Skeletal muscle tissue (tissue), 4 donors: ENCODE results near the gene NUS1. TPM values are rescaled to one million over a fixed set of nuclear protein-coding genes. Genes with fewer than 3 reads are reported as not detected.
"Not testable (repeated sequence)": the region's sequence is repeated elsewhere in the genome, so short reads cannot be mapped to it uniquely, and the experiment has no call there.

Experiments used
- H3K27ac ChIP-seq: one replicate; pipeline ENCODE4 v1.7.0; 2013; ENCODE audit warnings: mild to moderate bottlenecking, low read depth, low read length, inconsistent platforms
- H3K27me3 ChIP-seq, 3 donors: one replicate each; pipeline ENCODE4 v1.7.0; 2013; ENCODE audit warnings: low read length in 3 of 3; ENCODE audit not compliant: control insufficient read depth in 3 of 3, insufficient read depth in 3 of 3
- H3K36me3 ChIP-seq, 3 donors: one replicate each; pipeline ENCODE4 v1.7.0; 2013; ENCODE audit warnings: low read length in 3 of 3; ENCODE audit not compliant: control insufficient read depth in 3 of 3, insufficient read depth in 3 of 3
- H3K4me1 ChIP-seq, 3 donors: one replicate each; pipeline ENCODE4 v1.7.0; 2013; ENCODE audit warnings: low read length in 3 of 3, mild to moderate bottlenecking in 3 of 3; ENCODE audit not compliant: control insufficient read depth in 3 of 3, insufficient read depth in 3 of 3
- H3K4me3 ChIP-seq, 3 donors: one replicate each; pipeline ENCODE4 v1.7.0; 2013; ENCODE audit warnings: low read length in 3 of 3
- H3K9ac ChIP-seq, 3 donors: one replicate each; pipeline ENCODE4 v1.7.0; 2013; ENCODE audit warnings: low read length in 3 of 3, mild to moderate bottlenecking in 3 of 3, moderate library complexity in 2 of 3, low read depth in 1 of 3
- H3K9me3 ChIP-seq, 3 donors: one replicate each; pipeline ENCODE4 v1.7.0; 2013; ENCODE audit warnings: low read length in 3 of 3; ENCODE audit not compliant: control insufficient read depth in 3 of 3
- total RNA-seq: library from RNA; depleted of rRNA; stranded (reverse); fragments of >200 nt; gene quantifications from one replicate; pipeline ENCODE4 v1.2.3, GENCODE V29; 2014
- donor health status: Osteomylitis.

Gene NUS1
- 8.9 TPM for total RNA-seq

- H3K4me1 ChIP-seq, result peaks cover 13 to 32% (median 20%) of the 10 kb centered on the region in 3 donors
- H3K27ac ChIP-seq, result peak within 1 kb of the TSS; percentile 52
- H3K36me3 ChIP-seq, result no peaks in the 10 kb centered on the region
- peak within 1 kb of the TSS; percentile 55 to 82 (median 80) for H3K9ac ChIP-seq
- no peaks in the 10 kb centered on the region for H3K27me3 ChIP-seq
- H3K4me3 ChIP-seq, result peak within 1 kb of the TSS; percentile 85 to 88 (median 85)
- H3K9me3 ChIP-seq, result no peaks in the 10 kb centered on the region
Observed at GRCh38 chr6:117674991-117675657, at the start of gene NUS1. Gene NUS1 (plus strand): TSS chr6:117675469. CDS start chr6:117675671, 202 bp downstream.

DNA sequence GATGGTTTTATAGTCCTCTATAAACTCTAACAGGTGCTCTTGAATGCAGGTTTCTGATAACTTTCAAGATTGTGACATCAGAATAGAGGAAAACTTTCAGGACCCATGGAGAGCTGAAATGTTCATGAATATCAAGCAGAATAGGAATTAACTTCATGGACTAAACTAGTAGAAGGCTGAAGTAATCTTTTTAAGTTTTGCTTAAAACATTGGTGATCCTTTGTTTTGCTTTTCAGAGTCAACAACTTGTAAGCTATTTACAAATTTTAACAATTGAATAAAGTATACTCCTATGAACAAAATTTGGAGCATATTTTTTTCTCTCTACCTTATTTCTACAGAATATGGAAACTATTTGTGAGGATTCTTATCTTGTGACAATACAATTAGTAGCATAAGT, 47.7 kb upstream of the NUS1 start:
- H3K27me3 ChIP-seq, result no peaks in the 10 kb centered on the region
- H3K27ac ChIP-seq, result no peak overlapping the region
- peaks cover 0 to 3% (median 0%) of the 10 kb centered on the region in 3 donors for H3K9me3 ChIP-seq
- H3K4me1 ChIP-seq, result no peaks in the 10 kb centered on the region
- no peak overlapping the region for H3K4me3 ChIP-seq
- H3K9ac ChIP-seq, result no peak overlapping the region
- no peaks in the 10 kb centered on the region for H3K36me3 ChIP-seq

DNA sequence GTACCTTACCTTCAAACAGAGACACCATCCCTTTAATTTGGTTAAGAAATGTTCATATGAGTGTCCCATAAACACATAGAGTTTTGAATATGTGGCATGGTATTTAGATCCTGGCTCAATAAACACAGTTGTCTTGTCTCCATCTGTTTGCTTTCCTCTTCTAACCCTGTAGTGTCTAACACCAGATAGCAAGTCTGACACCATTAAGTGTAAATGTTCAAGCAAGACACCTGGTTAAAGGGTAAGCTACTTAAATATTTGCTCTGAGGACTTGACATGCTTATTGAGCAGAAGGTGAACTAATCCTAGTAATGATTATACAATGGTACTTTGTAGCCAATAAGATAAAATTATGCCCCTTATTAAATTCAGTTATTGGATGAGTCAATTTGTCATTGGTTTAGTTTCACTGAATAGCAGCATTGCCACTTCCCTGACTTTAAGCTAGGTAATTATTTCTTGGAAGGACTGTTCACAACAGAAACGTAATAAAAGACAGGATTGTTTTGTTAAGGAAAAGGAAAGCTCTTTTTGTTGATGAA, 46.1 kb upstream of the NUS1 start:
- Histone ChIP-seq H3K27me3 (no peaks in the 10 kb centered on the region), H3K4me3 (no peak overlapping the region), H3K36me3 (no peaks in the 10 kb centered on the region), H3K9ac (no peak overlapping the region), H3K4me1 (no peaks in the 10 kb centered on the region), H3K9me3 (peaks cover 0 to 3% (median 0%) of the 10 kb centered on the region in 3 donors), H3K27ac (no peak overlapping the region)

- H3K4me3 ChIP-seq, result no peak overlapping the region
- no peaks in the 10 kb centered on the region for H3K27me3 ChIP-seq
- no peak overlapping the region for H3K27ac ChIP-seq
- H3K36me3 ChIP-seq, result no peaks in the 10 kb centered on the region
- peaks cover 0 to 3% (median 0%) of the 10 kb centered on the region in 3 donors for H3K9me3 ChIP-seq
- H3K9ac ChIP-seq, result no peak overlapping the region
- no peaks in the 10 kb centered on the region for H3K4me1 ChIP-seq
Observed at GRCh38 chr6:117637770-117638169, 37.5 kb upstream of the NUS1 start.

GRCh38 chr6:117642976-117643375, 32.3 kb upstream of the NUS1 start:
- peaks cover 0 to 3% (median 0%) of the 10 kb centered on the region in 3 donors for H3K9me3 ChIP-seq
- H3K4me1 ChIP-seq, result no peaks in the 10 kb centered on the region
- H3K9ac ChIP-seq, result no peak overlapping the region
- peaks cover 0 to 3% (median 0%) of the 10 kb centered on the region in 3 donors for H3K36me3 ChIP-seq
- H3K27me3 ChIP-seq, result no peaks in the 10 kb centered on the region
- no peak overlapping the region for H3K4me3 ChIP-seq
- H3K27ac ChIP-seq, result no peak overlapping the region

DNA sequence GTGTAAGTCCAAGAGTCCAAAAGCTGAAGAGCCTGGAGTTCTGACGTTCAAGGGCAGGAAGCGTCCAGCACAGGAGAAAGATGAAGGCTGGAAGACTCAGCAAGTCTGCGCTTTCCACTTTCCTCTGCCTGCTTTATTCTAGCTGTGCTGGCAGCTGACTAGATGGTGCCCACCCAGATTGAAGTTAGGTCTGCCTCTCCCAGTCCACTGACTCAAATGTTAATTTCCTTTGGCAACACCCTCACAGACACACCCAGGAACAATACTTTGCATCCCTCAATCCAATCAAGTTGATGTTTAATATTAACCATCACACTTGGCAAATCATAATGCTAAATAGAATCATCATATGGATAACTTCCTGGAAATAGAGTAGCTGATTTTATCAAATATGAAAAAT, 23.3 kb upstream of the NUS1 start:
- H3K4me3 ChIP-seq, H3K27ac ChIP-seq, H3K9ac ChIP-seq, H3K4me1 ChIP-seq, H3K36me3 ChIP-seq, H3K9me3 ChIP-seq, H3K27me3 ChIP-seq: not testable (repeated sequence)

DNA sequence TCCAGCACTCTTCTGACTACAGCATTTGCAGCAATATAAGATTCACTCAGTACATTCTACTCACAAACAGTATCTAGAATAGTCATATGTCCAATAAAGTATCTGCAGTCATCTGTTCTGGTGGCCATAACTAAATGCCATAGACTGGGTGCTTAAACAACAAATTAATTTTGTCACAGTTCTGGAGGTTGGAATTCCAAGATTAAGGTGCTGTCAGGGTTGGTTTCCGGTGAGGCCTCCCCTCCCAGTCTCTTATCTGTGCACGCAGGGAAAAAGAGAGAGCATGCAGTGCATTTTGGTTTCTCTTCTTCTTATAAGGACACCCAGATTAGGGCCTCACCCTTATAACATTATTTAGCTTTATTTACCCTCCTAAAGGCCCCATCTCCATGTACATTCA, 21.3 kb upstream of the NUS1 start:
- no peak overlapping the region for H3K27ac ChIP-seq
- no peaks in the 10 kb centered on the region for H3K36me3 ChIP-seq
- H3K9ac ChIP-seq, result no peak overlapping the region
- H3K4me3 ChIP-seq, result no peak overlapping the region
- no peaks in the 10 kb centered on the region for H3K9me3 ChIP-seq
- no peaks in the 10 kb centered on the region for H3K27me3 ChIP-seq
- H3K4me1 ChIP-seq, result no peaks in the 10 kb centered on the region

GRCh38 chr6:117655380-117655779, 19.9 kb upstream of the NUS1 start:
- Histone ChIP-seq H3K4me3 (no peak overlapping the region), H3K36me3 (no peaks in the 10 kb centered on the region), H3K4me1 (no peaks in the 10 kb centered on the region), H3K27ac (no peak overlapping the region), H3K9me3 (no peaks in the 10 kb centered on the region), H3K27me3 (no peaks in the 10 kb centered on the region), H3K9ac (no peak overlapping the region)

GRCh38 chr6:117666881-117667280, 8.4 kb upstream of the NUS1 start:
- Histone ChIP-seq H3K9ac (no peak overlapping the region), H3K4me3 (no peak overlapping the region), H3K4me1 (no peaks in the 10 kb centered on the region), H3K27ac (no peak overlapping the region), H3K27me3 (no peaks in the 10 kb centered on the region), H3K36me3 (no peaks in the 10 kb centered on the region), H3K9me3 (no peaks in the 10 kb centered on the region)

DNA sequence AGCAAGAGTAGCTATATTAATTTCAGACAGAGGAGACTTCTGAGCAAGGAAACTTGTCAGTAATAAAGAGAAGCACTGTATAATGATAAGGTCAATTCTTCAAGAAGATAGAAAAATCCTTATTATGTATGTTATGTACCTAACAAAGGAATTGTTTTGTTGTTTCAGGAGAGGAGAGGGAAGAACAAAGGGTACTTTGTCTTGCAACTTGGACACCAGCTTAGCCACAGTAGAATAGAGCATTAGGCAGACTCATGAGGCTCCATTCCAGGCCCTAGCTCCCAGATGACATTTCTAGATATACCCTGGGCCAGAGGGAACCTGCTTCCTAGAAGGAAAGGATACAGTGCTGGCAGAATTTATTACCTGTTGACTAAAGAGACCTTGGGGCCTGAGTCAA, 6.5 kb upstream of the NUS1 start:
- H3K4me3 ChIP-seq, result no peak overlapping the region
- no peaks in the 10 kb centered on the region for H3K4me1 ChIP-seq
- no peaks in the 10 kb centered on the region for H3K9me3 ChIP-seq
- no peaks in the 10 kb centered on the region for H3K27me3 ChIP-seq
- no peak overlapping the region for H3K27ac ChIP-seq
- no peaks in the 10 kb centered on the region for H3K36me3 ChIP-seq
- no peak overlapping the region for H3K9ac ChIP-seq
